ENCODE results near the gene CYB5R3. TPM values are rescaled to one million over a fixed set of nuclear protein-coding genes. Genes with fewer than 3 reads are reported as not detected.
"Not testable (repeated sequence)": the region's sequence is repeated elsewhere in the genome, so short reads cannot be mapped to it uniquely, and the experiment has no call there.

Gene CYB5R3
- total RNA-seq, 2 experiments from 2014 or later = 68.4 to 74.3 TPM

DNA sequence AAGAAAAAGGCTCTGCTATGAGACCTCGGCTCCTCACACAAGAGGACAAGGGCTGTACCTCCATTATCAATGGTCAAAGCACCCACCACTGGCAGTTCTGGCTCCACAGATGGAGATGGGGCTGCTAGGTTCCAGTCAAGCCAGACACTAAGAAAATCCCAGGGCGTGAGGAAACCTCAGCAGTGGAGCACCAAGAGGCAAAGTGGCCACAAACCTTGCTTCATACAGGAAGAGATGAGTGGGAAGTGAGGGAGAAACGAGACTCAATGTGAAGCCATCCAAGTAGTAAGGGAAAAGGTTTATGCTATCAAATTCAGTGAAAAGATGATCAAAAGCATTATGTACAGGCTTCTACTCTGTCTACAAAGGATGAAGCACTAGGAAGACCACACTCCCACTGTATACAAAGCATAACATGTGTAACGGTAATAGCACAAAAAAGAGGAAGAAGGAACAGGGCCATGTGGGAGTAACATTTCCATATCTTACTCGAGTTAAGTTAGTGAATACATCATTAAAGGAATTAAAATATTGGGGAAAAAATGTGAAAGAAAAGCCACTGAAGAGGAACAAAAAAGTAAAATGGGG is 61.5 kb downstream of the CYB5R3 start:
- Mint-ChIP-seq H3K27me3 (no peaks in the 10 kb centered on the region), H3K36me3 (ENCODE audit: low read depth) (peaks cover 62% of the 10 kb centered on the region), H3K27ac (no peak overlapping the region), H3K4me1 (no peaks in the 10 kb centered on the region), H3K4me3 (no peak overlapping the region), H3K9me3 (no peaks in the 10 kb centered on the region)
- ChIA-PET CTCF (no interaction called here), POLR2A (no interaction called here)
- no peak for DNase-seq

DNA sequence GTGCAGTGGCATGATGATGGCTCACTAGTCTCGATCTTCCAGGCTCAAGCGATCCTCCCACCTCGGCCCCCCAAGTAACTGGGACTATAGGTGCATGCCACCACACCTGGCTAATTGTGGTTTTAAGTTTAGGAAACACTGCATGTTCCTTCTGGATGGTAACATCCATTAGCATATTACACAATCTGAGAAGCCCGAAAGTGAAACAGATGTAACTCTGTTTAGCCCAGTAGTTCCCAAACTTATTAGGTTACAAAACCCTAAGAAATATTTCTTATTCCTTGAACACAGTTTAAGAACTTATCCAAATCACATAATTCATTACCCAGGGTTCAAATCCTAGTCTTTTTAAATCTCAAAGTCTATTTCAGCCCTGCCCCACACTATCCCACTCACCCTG is 62.8 kb downstream of the CYB5R3 start:
- DNase-seq = no peak
- H3K9me3 Mint-ChIP-seq = no peaks in the 10 kb centered on the region
- ChIA-PET POLR2A (interaction anchor here (1.1 to 3.3 kb wide), 2 partner anchors 20 to 28 kb away, joined by 3 to 31 read pairs; partner anchors contain the start of gene POLDIP3), CTCF (interaction anchor here (0.6 kb wide), 1 partner anchor 630 kb away, joined by 7 read pairs; no protein-coding TSS in a partner anchor)
- peaks cover 62% of the 10 kb centered on the region for H3K36me3 Mint-ChIP-seq (ENCODE audit: low read depth)
- H3K4me1 Mint-ChIP-seq = peaks cover 7% of the 10 kb centered on the region
- H3K4me3 Mint-ChIP-seq = no peak overlapping the region
- H3K27me3 Mint-ChIP-seq = no peaks in the 10 kb centered on the region
- H3K27ac Mint-ChIP-seq = peak overlapping the region; percentile 40

DNA sequence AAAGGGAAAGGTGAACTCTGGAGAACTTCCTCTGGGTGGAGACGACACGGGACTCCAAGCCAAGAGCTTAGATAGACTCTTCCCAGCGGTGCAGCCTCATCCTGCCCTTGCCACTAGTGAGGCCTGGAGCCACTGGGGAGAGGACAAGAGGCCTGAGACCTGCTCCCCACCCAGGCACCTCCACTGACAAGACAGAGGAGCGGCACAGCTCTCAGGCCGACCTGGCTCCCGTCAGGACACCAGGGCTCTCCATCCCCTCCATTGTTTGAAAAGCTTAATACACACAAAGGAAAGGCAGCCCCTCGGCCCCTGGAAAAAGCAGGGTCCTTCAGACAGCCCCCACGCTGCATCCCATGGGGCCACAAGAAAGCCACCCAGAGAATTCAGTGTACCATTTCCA is 64.1 kb downstream of the CYB5R3 start:
- ChIA-PET POLR2A (interaction anchor here (1.1 to 3.3 kb wide), 3 partner anchors 10 to 29 kb away, joined by 3 to 31 read pairs (median 4); partner anchors contain the start of gene POLDIP3), CTCF (no interaction called here)
- no peak overlapping the region for H3K4me3 Mint-ChIP-seq
- no peaks in the 10 kb centered on the region for H3K27me3 Mint-ChIP-seq
- no peak overlapping the region for H3K27ac Mint-ChIP-seq
- peaks cover 13% of the 10 kb centered on the region for H3K4me1 Mint-ChIP-seq
- no peak for DNase-seq
- peaks cover 58% of the 10 kb centered on the region for H3K36me3 Mint-ChIP-seq (ENCODE audit: low read depth)
- no peaks in the 10 kb centered on the region for H3K9me3 Mint-ChIP-seq

DNA sequence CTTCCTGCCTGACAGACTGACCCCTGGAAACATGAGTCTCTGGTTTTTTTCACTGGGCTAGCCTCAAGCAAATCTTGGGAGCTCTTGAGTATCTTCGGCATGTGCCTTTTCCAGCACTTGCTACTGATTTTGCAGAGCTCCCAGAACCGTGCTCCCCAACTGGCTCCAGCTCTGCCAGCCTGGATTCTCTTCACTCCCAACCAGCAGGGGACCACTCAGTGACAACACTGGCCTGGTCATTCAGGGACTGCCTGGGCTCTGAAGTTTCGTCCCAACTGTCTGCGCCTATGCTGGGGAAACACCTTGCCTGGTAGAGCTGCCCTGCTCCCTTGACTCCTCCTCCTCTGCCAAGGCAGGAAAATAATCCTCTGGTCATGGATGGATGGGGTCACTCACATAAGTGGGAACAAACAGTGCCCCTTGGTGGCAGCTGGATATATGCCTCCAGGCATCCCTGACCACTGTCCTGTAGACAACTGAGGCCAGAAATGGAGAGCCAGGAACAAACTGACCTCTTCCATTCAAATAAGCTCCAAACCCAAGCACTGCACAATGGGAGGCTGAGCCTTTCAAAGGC is 64.7 kb downstream of the CYB5R3 start:
- ChIA-PET CTCF (no interaction called here), POLR2A (interaction anchor here (1.5 to 3.3 kb wide), 2 partner anchors 11 to 30 kb away, joined by 4 to 31 read pairs; partner anchors contain the start of gene POLDIP3)
- no peak overlapping the region for H3K27ac Mint-ChIP-seq

DNA sequence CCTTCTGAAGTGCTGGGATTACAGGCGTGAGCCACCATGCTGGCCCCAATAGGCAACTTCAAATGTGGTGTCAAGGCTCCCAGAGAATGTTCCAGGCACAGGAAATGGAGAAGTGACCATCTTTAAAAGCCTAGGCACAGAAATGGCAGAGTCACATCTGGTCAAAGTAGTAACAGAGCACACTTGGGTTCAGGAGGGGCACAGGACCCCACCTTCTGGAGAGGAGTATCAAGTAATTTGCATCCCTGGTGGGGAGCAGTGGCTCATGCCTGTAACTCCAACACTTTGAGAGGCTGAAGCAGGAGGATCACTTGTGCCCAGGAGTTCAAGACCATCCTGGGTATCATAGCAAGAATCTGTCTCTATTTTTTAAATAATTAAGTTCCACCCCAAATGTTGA is 66.2 kb downstream of the CYB5R3 start:
- H3K36me3 Mint-ChIP-seq (ENCODE audit: low read depth) = peaks cover 54% of the 10 kb centered on the region
- H3K27me3 Mint-ChIP-seq = no peaks in the 10 kb centered on the region
- POLR2A ChIA-PET = interaction anchor here (1.2 to 3.4 kb wide), 5 partner anchors 13 to 33 kb away, joined by 3 to 47 read pairs (median 4); partner anchors contain the start of gene POLDIP3
- H3K27ac Mint-ChIP-seq = peak overlapping the region; percentile 69
- H3K4me3 Mint-ChIP-seq = peak overlapping the region; percentile 96
- no peaks in the 10 kb centered on the region for H3K9me3 Mint-ChIP-seq
- H3K4me1 Mint-ChIP-seq = peaks cover 14% of the 10 kb centered on the region
- CTCF ChIA-PET = no interaction called here
- no peak for DNase-seq

More for the DNA sequence above, 64.7 kb downstream of the CYB5R3 start:
- peaks cover 54% of the 10 kb centered on the region for H3K36me3 Mint-ChIP-seq (ENCODE audit: low read depth)
- no peak overlapping the region for H3K4me3 Mint-ChIP-seq
- peaks cover 14% of the 10 kb centered on the region for H3K4me1 Mint-ChIP-seq
- no peaks in the 10 kb centered on the region for H3K9me3 Mint-ChIP-seq
- no peaks in the 10 kb centered on the region for H3K27me3 Mint-ChIP-seq
- no peak for DNase-seq

DNA sequence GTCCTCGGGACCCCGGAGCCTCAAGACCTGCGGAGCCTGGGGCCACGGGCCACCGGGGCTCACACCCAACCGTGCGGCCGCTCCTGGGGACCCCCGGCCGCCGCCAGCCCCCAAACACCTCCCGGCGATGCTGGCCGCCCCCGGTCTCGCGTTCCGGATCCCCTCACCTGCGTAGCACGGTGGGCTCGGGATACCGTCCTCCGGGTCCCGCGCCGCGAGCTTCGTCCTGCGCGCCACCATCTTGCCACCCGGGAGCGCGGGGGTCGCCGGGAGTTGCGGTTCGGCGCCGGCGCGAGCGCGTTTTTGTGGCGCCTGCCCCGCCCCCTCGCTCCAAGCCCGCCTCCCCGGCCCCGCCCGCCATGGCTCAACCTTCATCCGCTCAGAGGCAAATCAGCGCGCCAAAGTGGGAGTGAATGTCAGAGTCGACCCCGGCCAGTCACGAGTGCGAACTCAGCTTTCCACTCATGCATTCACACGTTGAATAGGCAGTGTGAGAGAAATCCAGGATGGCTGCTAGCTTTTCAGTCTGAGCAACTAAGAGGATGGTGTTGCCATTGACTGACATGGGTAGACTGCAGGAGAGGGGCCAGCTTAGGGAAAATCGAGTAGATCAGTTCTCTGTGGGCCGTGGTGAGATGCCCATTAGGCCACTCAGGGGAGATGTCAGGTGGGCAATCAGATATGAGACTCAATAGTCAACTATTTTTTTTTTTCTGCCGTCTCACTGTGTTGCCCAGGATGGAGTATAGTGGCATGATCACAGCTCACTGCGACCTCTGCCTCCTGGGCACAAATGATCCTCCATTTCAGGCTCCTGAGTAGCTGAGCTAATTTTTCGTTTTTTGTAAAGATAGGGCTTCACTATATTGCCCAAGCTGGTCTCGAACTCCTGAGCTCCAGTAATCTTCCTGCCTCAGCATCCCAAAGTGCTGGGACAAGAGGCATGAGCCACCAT is 67.2 kb downstream of the CYB5R3 start:
- Mint-ChIP-seq H3K9me3 (no peaks in the 10 kb centered on the region), H3K27me3 (no peaks in the 10 kb centered on the region), H3K4me3 (peak overlapping the region; percentile 96), H3K27ac (peak overlapping the region; percentile 69), H3K4me1 (peaks cover 14% of the 10 kb centered on the region), H3K36me3 (ENCODE audit: low read depth) (peaks cover 48% of the 10 kb centered on the region)
- CTCF ChIA-PET = interaction anchor here (1.1 kb wide), 1 partner anchor 31 kb away, joined by 4 read pairs; no protein-coding TSS in a partner anchor
- peak; percentile 88 for DNase-seq
- POLR2A ChIA-PET = interaction anchor here (0.8 to 3.4 kb wide), 10 partner anchors 10 to 275 kb away, joined by 3 to 47 read pairs (median 3); partner anchors contain the start of gene POLDIP3

DNA sequence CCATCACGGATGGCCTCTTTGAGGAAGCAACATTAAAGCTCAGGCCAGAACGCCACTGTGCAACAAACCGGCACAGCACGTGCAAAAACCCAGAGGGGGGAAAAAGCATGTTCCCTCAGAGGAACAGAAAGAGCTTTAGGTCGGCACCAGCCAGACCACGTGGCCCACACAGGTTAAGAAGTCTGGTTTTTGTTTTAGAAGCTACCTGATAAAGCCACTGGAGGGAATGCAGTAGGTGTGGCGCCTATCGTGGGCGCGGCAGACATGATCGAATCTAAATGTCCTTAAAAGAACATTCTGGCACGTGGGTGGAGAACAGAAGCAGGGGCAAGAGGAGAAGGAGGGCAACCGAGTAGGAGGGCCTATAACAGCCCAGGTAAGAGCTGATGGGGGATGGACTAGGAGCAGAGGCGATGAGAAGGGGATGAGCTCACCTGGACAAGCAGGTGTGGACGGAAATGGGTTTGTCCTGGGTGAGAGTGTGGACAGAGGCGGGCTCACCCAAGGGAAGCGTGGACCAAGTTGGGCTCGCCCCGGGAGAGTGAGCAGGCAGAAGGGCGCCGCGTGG is 67.9 kb downstream of the CYB5R3 start:
- not testable (repeated sequence) for DNase-seq, H3K27me3 Mint-ChIP-seq, H3K9me3 Mint-ChIP-seq
- Mint-ChIP-seq H3K27ac (peak overlapping the region; percentile 85), H3K4me1 (peaks cover 14% of the 10 kb centered on the region), H3K4me3 (peak overlapping the region; percentile 96), H3K36me3 (ENCODE audit: low read depth) (peaks cover 41% of the 10 kb centered on the region)
- CTCF ChIA-PET = interaction anchor here (1.1 kb wide), 1 partner anchor 32 kb away, joined by 4 read pairs; no protein-coding TSS in a partner anchor
- POLR2A ChIA-PET = interaction anchor here (0.9 to 3.4 kb wide), 6 partner anchors 12 to 275 kb away, joined by 3 to 47 read pairs (median 4); partner anchors contain the start of gene POLDIP3

DNA sequence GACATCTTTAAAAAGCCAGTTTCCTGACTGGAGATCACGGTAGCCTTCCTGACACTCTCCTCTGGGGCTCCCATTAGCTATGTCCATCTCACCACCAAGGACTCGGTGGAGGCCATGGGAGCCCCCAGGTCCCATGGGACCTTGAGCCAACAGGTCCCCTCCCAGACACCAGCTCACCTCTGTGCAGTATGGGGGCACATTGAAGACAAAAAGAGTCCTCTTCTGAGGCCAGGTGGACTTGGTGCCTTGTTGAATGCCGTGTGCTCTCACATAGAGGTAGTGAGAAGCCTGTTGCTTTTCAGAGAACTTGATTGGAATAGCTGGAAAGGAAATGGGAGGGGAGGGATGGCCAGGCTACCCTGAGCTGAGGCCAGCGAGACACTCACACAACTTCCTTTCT is 69.2 kb downstream of the CYB5R3 start:
- H3K4me3 Mint-ChIP-seq, DNase-seq, H3K27me3 Mint-ChIP-seq, H3K9me3 Mint-ChIP-seq, CTCF ChIA-PET: not testable (repeated sequence)
- Mint-ChIP-seq H3K36me3 (ENCODE audit: low read depth) (peaks cover 32% of the 10 kb centered on the region), H3K4me1 (peaks cover 14% of the 10 kb centered on the region), H3K27ac (peak overlapping the region; percentile 31)
- POLR2A ChIA-PET = interaction anchor here (3.4 kb wide), 1 partner anchor 34 kb away, joined by 47 read pairs; the partner anchor contains the start of gene POLDIP3

DNA sequence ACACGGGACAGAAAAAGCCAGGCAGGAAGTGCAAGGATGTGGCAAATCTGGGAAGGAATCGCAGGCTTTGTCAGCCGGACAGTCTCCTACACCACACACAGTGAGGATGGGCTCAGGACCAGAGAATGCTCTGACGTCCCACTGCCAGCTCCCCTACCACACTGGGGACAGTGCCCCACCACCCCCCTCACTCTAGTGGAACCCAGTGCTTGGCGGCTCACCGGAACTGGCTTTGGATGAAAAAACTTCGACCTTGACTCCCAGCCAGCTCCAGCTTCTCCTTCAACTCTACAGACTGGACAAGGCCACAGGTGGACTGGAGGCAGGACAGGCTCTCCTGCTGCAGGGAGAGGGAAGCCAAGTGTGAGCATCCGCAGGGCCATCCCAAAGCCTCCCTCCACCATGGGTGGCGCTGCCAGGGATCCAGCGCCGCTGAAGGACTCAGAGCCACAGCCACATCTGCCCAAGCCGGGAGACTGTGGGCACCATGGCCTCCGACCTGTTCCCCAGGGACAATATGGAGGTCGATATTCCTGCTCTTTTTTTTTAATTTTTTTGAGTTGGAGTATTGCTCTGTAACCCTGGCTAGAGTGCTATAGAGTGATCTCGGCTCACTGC is 71.5 kb downstream of the CYB5R3 start:
- Mint-ChIP-seq H3K9me3 (no peaks in the 10 kb centered on the region), H3K4me3 (no peak overlapping the region), H3K36me3 (ENCODE audit: low read depth) (peaks cover 21% of the 10 kb centered on the region), H3K27ac (no peak overlapping the region), H3K27me3 (no peaks in the 10 kb centered on the region), H3K4me1 (peaks cover 14% of the 10 kb centered on the region)
- ChIA-PET CTCF (interaction anchor here (0.5 kb wide), 1 partner anchor 1266 kb away, joined by 3 read pairs; no protein-coding TSS in a partner anchor), POLR2A (interaction anchor here (1.1 kb wide), 1 partner anchor 37 kb away, joined by 4 read pairs; the partner anchor contains the start of gene POLDIP3)
- DNase-seq = no peak

DNA sequence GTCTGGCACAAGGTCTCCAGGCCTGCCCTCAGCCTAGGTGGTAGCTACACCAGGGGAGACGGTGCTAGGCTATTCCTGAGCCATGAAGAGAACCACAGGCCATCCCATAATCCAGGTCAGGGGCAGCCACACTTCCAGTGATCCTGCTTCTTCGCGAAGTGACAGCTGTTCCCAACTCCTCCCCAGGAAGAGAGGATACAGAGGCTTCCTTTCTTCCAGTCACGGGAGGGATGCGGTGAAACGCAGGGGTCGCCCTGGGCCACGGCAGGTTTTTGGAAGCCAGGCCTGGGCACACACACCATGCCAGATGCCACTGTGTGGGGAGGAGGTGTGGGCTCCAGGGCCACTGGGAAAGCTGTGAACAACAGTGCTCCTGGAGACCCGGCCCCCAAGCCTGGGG is 72.1 kb downstream of the CYB5R3 start:
- POLR2A ChIA-PET = interaction anchor here (1.1 kb wide), 1 partner anchor 38 kb away, joined by 4 read pairs; the partner anchor contains the start of gene POLDIP3
- H3K4me3 Mint-ChIP-seq, H3K27ac Mint-ChIP-seq, H3K27me3 Mint-ChIP-seq, H3K9me3 Mint-ChIP-seq, DNase-seq, CTCF ChIA-PET: not testable (repeated sequence)
- H3K36me3 Mint-ChIP-seq (ENCODE audit: low read depth) = peaks cover 18% of the 10 kb centered on the region
- peaks cover 10% of the 10 kb centered on the region for H3K4me1 Mint-ChIP-seq

DNA sequence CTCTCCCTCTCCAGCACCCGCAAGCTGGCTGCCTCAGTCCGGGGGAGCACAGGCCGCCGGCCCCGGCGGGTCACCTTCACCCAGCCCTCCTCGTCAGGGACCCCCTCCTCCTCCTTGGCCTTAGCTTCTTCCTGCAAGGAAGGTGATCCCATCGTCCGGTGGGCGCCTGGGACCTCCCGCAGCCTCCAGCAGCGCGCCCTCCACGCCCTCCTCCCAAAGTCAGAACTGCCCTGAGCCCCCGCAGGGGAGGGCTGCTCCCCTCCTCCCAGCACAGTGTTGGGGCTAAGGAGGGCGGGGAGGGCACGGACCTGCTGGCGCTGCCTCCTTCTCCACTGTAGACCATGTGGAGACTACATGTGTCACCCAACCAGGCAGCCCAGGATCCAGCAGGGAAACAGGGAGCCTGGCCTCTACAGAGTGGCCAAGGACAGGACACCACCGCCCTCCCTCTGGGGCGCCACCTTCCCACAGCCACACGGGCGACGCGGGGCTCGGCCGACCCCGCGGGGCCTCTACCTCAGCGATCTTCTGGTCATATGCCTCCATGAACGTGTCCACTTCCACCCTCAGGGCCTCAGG is 73.1 kb downstream of the CYB5R3 start:
- H3K27ac Mint-ChIP-seq, POLR2A ChIA-PET, H3K9me3 Mint-ChIP-seq, DNase-seq, H3K4me1 Mint-ChIP-seq, CTCF ChIA-PET, H3K27me3 Mint-ChIP-seq, H3K4me3 Mint-ChIP-seq: not testable (repeated sequence)
- peaks cover 20% of the 10 kb centered on the region for H3K36me3 Mint-ChIP-seq (ENCODE audit: low read depth)

DNA sequence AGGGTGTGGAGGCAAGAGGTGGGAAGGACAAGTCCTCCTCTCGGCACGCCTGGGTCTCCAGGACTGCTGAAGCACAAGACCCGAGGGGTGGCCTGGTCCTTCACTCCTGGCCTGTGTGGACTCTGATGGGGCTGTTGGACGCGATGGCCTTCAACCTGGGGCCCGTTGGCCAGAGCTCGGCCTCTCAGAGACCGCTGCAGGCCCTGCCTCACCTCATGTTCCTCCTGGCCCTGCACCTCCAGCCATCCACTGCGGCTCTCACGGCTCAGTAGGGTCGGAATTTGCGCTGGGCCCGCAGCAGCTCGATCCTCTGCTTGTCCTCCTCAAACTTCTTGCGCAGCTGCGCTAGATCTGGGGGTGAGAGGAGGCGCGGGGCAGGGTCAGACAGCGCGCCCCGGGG is 74.7 kb downstream of the CYB5R3 start:
- POLR2A ChIA-PET = interaction anchor here (0.9 kb wide), 1 partner anchor 14 kb away, joined by 3 read pairs; no protein-coding TSS in a partner anchor
- H3K4me3 Mint-ChIP-seq, H3K27ac Mint-ChIP-seq, CTCF ChIA-PET, H3K9me3 Mint-ChIP-seq, DNase-seq, H3K4me1 Mint-ChIP-seq, H3K27me3 Mint-ChIP-seq: not testable (repeated sequence)
- H3K36me3 Mint-ChIP-seq (ENCODE audit: low read depth) = peaks cover 20% of the 10 kb centered on the region
